Neural progenitor cell (in vitro differentiated cells): ENCODE results near the gene SCAF8. TPM values are rescaled to one million over a fixed set of nuclear protein-coding genes. Genes with fewer than 3 reads are reported as not detected.

Experiments
- DNase-seq: peaks from one replicate; pipeline ENCODE4 v3.0.0-alpha.2; 2016; ENCODE audit warnings: low spot score
- H2AFZ ChIP-seq: fragments of 200-600 bp; sonication (generic); replicated peaks from 2 replicates; pipeline ENCODE4 v1.6.1; 2016; ENCODE audit warnings: antibody characterized with exemption
- H3F3A ChIP-seq: fragments of 200-600 bp; sonication (generic); 2 replicates; pipeline ENCODE4 v1.6.1; 2016; ENCODE audit warnings: antibody characterized with exemption, low read depth
- H3K27ac ChIP-seq: fragments of 200-600 bp; sonication (generic); 2 replicates; pipeline ENCODE4 v1.5.1; 2016; ENCODE audit warnings: mild to moderate bottlenecking
- H3K27me3 ChIP-seq: fragments of 200-600 bp; sonication (generic); 2 replicates; pipeline ENCODE4 v1.6.1; 2016; ENCODE audit warnings: mild to moderate bottlenecking, moderate library complexity
- H3K36me3 ChIP-seq: fragments of 200-600 bp; sonication (generic); 2 replicates; pipeline ENCODE4 v1.5.1; 2016
- H3K4me1 ChIP-seq: fragments of 200-600 bp; sonication (generic); 2 replicates; pipeline ENCODE4 v1.6.1; 2016; ENCODE audit warnings: mixed run types
- H3K4me2 ChIP-seq: fragments of 200-600 bp; sonication (generic); 2 replicates; pipeline ENCODE4 v1.6.1; 2016
- H3K4me3 ChIP-seq: fragments of 200-600 bp; sonication (generic); 2 replicates; pipeline ENCODE4 v1.5.1; 2016
- H3K79me2 ChIP-seq: fragments of 200-600 bp; sonication (generic); 2 replicates; pipeline ENCODE4 v1.6.1; 2016; ENCODE audit warnings: low read depth
- H3K9ac ChIP-seq: fragments of 200-600 bp; sonication (generic); 2 replicates; pipeline ENCODE4 v1.6.1; 2016
- H3K9me3 ChIP-seq: fragments of 200-600 bp; sonication (generic); 2 replicates; pipeline ENCODE4 v1.5.1; 2016; ENCODE audit warnings: low read depth
- H4K20me1 ChIP-seq: fragments of 200-600 bp; sonication (generic); 2 replicates; pipeline ENCODE4 v1.6.1; 2016; ENCODE audit warnings: low read depth
- H3K27ac Mint-ChIP-seq: 3 replicates; pipeline ENCODE4 v1.8.0; 2021; ENCODE audit warnings: mixed read lengths
- H3K27me3 Mint-ChIP-seq: 2 replicates; pipeline ENCODE4 v1.8.0; 2022; ENCODE audit warnings: low read depth, mild to moderate bottlenecking, inconsistent platforms, moderate library complexity, mixed read lengths; ENCODE audit not compliant: insufficient read depth
- H3K36me3 Mint-ChIP-seq: 3 replicates; pipeline ENCODE4 v1.8.0; 2021; ENCODE audit warnings: mixed read lengths
- H3K4me1 Mint-ChIP-seq: 3 replicates; pipeline ENCODE4 v1.8.0; 2021; ENCODE audit warnings: mixed read lengths
- H3K4me3 Mint-ChIP-seq: 3 replicates; pipeline ENCODE4 v1.8.0; 2021; ENCODE audit warnings: mild to moderate bottlenecking, moderate library complexity, mixed read lengths
- H3K9me3 Mint-ChIP-seq: 3 replicates; pipeline ENCODE4 v1.8.0; 2020; ENCODE audit warnings: mixed read lengths
- EZH2 ChIP-seq: fragments of 200-600 bp; sonication (generic); IDR thresholded peaks from 2 replicates; pipeline ENCODE4 v1.6.1; 2017; ENCODE audit warnings: antibody characterized with exemption, mild to moderate bottlenecking, moderate library complexity
- EZH2phosphoT487 ChIP-seq: fragments of 200-600 bp; sonication (generic); IDR thresholded peaks from 2 replicates; pipeline ENCODE4 v1.6.1; 2017; ENCODE audit warnings: antibody characterized with exemption
- total RNA-seq: library from RNA; depleted of rRNA; stranded (reverse); fragments of >200 nt; gene quantifications from 2 replicates; pipeline ENCODE4 v1.2.3, GENCODE V29; 2015; ENCODE audit warnings: low replicate concordance
- TF ChIP-seq, protein P1 (sequence below): fragments of 200-600 bp; sonication (generic); IDR thresholded peaks from 2 replicates; pipeline ENCODE4 v1.5.1; 2017; ENCODE audit warnings: antibody characterized with exemption, mild to moderate bottlenecking

The SCAF8 gene
- total RNA-seq, 1 donor from 2014 or later: 62.1 TPM

DNA sequence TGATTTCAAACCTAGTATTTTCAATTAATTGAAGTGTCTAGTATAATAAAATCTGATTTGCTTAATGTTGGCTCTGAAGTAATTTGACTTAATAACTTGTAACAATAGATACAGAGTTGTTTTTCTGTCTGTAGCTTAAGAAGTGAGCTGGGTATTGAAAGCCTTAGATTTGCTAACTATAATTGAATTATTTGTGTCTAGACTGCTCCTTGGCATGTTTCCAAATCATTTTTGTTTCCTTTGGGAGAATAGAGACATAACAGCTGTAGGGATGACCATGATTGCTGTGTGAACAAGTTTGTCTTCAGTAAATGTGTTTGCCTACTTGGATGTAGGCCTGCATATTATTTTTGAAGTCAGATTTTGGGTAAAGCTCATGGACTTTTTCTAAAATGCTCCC is 115.4 kb downstream of the SCAF8 start:
- Histone ChIP-seq H3K9ac (no peak overlapping the region), H3K4me1 (peaks cover 10% of the 10 kb centered on the region), H3K9me3 (no peaks in the 10 kb centered on the region), H3K36me3 (no peaks in the 10 kb centered on the region), H3K4me2 (no peak overlapping the region), H4K20me1 (peaks cover 62% of the 10 kb centered on the region), H3K79me2 (peaks cover 93% of the 10 kb centered on the region), H3K27ac (no peak overlapping the region), H3K27me3 (no peaks in the 10 kb centered on the region), H3K4me3 (no peak overlapping the region), H3F3A (no peaks in the 10 kb centered on the region), H2AFZ (no peak overlapping the region)
- peaks cover 2% of the 10 kb centered on the region for H3K27me3 Mint-ChIP-seq
- TF ChIP-seq, protein P1, sequence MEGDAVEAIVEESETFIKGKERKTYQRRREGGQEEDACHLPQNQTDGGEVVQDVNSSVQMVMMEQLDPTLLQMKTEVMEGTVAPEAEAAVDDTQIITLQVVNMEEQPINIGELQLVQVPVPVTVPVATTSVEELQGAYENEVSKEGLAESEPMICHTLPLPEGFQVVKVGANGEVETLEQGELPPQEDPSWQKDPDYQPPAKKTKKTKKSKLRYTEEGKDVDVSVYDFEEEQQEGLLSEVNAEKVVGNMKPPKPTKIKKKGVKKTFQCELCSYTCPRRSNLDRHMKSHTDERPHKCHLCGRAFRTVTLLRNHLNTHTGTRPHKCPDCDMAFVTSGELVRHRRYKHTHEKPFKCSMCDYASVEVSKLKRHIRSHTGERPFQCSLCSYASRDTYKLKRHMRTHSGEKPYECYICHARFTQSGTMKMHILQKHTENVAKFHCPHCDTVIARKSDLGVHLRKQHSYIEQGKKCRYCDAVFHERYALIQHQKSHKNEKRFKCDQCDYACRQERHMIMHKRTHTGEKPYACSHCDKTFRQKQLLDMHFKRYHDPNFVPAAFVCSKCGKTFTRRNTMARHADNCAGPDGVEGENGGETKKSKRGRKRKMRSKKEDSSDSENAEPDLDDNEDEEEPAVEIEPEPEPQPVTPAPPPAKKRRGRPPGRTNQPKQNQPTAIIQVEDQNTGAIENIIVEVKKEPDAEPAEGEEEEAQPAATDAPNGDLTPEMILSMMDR: no peak
- TF ChIP-seq EZH2 (no peak), EZH2phosphoT487 (no peak)
- H3K4me1 Mint-ChIP-seq: no peaks in the 10 kb centered on the region
- no peak overlapping the region for H3K27ac Mint-ChIP-seq
- H3K4me3 Mint-ChIP-seq: no peak overlapping the region
- no peak for DNase-seq
- no peaks in the 10 kb centered on the region for H3K9me3 Mint-ChIP-seq
- H3K36me3 Mint-ChIP-seq: peaks cover 36% of the 10 kb centered on the region

DNA sequence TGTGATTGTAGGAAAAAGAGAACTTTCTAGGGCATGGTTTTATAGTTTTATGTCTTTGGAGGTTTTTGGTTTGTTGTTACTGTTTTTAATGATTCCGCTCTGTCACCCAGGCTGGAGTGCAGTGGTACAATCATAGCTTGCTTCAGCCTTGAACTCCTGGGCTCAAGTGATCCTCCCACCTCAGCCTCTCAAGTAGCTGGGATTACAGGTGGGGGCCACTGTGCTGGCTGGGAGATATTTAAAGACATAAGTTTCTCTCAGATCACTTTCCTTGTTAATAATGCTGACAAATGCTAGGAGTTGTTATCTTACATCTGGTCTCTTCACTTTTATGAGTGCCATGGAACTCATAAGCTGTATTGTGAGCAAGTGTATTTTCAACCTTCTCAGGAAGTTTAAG is 116.3 kb downstream of the SCAF8 start:
- no peaks in the 10 kb centered on the region for H3K4me1 Mint-ChIP-seq
- no peaks in the 10 kb centered on the region for H3K9me3 ChIP-seq
- peaks cover 58% of the 10 kb centered on the region for H4K20me1 ChIP-seq
- H3K4me3 Mint-ChIP-seq: no peak overlapping the region
- peaks cover 10% of the 10 kb centered on the region for H3K4me1 ChIP-seq
- H3K27me3 Mint-ChIP-seq: peaks cover 2% of the 10 kb centered on the region
- H3K9me3 Mint-ChIP-seq: peaks cover 2% of the 10 kb centered on the region
- TF ChIP-seq, protein P1: no peak
- no peak for TF ChIP-seq EZH2phosphoT487
- TF ChIP-seq EZH2: no peak
- H3K4me3 ChIP-seq: no peak overlapping the region
- H3K27me3 ChIP-seq: no peaks in the 10 kb centered on the region
- no peak overlapping the region for H3K27ac Mint-ChIP-seq
- no peak overlapping the region for H3K27ac ChIP-seq
- no peaks in the 10 kb centered on the region for H3F3A ChIP-seq
- no peaks in the 10 kb centered on the region for H3K36me3 ChIP-seq
- no peak overlapping the region for H3K9ac ChIP-seq
- H3K4me2 ChIP-seq: no peak overlapping the region
- H3K79me2 ChIP-seq: peaks cover 91% of the 10 kb centered on the region
- DNase-seq: no peak
- no peak overlapping the region for H2AFZ ChIP-seq
- peaks cover 42% of the 10 kb centered on the region for H3K36me3 Mint-ChIP-seq

DNA sequence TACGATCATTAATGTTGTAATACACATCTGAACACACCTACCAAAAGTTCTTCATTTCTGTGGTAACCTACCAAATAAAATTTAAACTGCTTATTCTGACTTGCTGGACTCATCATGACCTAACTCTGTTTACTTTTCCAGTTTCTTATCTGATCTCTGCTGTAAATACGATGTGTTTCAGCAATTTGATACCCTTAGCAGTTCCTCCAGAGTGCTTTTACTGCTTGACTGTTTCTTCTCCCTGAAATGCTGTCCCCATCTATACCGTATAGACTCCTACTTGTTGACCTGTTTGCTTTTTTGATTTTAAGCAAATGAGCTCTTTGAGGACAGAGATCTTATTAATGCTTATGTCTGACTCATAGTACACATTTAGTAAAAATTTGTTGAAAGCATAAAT is 119.5 kb downstream of the SCAF8 start:
- Histone ChIP-seq H3F3A (no peaks in the 10 kb centered on the region), H3K4me1 (no peaks in the 10 kb centered on the region), H4K20me1 (peaks cover 29% of the 10 kb centered on the region), H3K27me3 (no peaks in the 10 kb centered on the region), H2AFZ (no peak overlapping the region), H3K9me3 (no peaks in the 10 kb centered on the region), H3K4me2 (no peak overlapping the region), H3K9ac (no peak overlapping the region), H3K79me2 (peaks cover 75% of the 10 kb centered on the region), H3K36me3 (no peaks in the 10 kb centered on the region), H3K4me3 (no peak overlapping the region), H3K27ac (no peak overlapping the region)
- Mint-ChIP-seq H3K9me3 (peaks cover 2% of the 10 kb centered on the region), H3K27ac (no peak overlapping the region), H3K4me1 (no peaks in the 10 kb centered on the region), H3K4me3 (no peak overlapping the region), H3K36me3 (peaks cover 41% of the 10 kb centered on the region), H3K27me3 (peaks cover 2% of the 10 kb centered on the region)
- no peak for DNase-seq
- TF ChIP-seq, protein P1: no peak
- TF ChIP-seq EZH2phosphoT487 (no peak), EZH2 (no peak)
